ENCODE results near the gene RSL1D1. TPM values are rescaled to one million over a fixed set of nuclear protein-coding genes. Genes with fewer than 3 reads are reported as not detected.

Gene RSL1D1
- total RNA-seq, 4 donors from 2014 or later, result 152 to 209 (median 174) TPM

GRCh38 chr16:11784038-11784369 lies 67.3 kb downstream of the RSL1D1 start:
- TF ChIP-seq CTCF (IDR thresholded peaks at IDR 0.05) (no peak), EP300 (IDR thresholded peaks at IDR 0.05) (no peak), POLR2A (IDR thresholded peaks at IDR 0.05) (no peak), POLR2AphosphoS5 (IDR thresholded peaks at IDR 0.05) (no peak)
- Histone ChIP-seq H3K36me3 (no peaks in the 10 kb centered on the region), H3K27ac (peak overlapping the region; percentile 69), H3K4me1 (peaks cover 31% of the 10 kb centered on the region), H3K27me3 (no peaks in the 10 kb centered on the region), H3K4me3 (no peak overlapping the region), H3K9me3 (no peaks in the 10 kb centered on the region)
- DNase-seq (ENCODE audit: low spot score in 2 of 2), result no peak

Other genes with a start within 250 kb of the RSL1D1 start
- 10 to 100 TPM; 17.0 to 32.7 (median 24.6) TPM for gene SNN, start 183.1 kb downstream of the RSL1D1 start, total RNA-seq
- 10 to 100 TPM; 31.0 to 42.2 (median 35.1) TPM for gene TXNDC11, start 108.7 kb downstream of the RSL1D1 start, total RNA-seq
- gene ZC3H7A, start 54.3 kb downstream of the RSL1D1 start, total RNA-seq, result 10 to 100 TPM; 32.7 to 65.8 (median 41.9) TPM
- gene GSPT1, start 64.4 kb upstream of the RSL1D1 start, total RNA-seq, result 10 to 100 TPM; 52.8 to 71.1 (median 62.2) TPM
- 10 to 100 TPM; 10.4 to 59.9 (median 12.4) TPM for gene NPIPB2, start 90.5 kb upstream of the RSL1D1 start, total RNA-seq
- gene TNFRSF17, start 113.7 kb upstream of the RSL1D1 start, total RNA-seq, result not detected
- 10 to 100 TPM; 19.5 to 52.9 (median 39.9) TPM for gene SNX29, start 125.2 kb upstream of the RSL1D1 start, total RNA-seq

Data from suprapubic skin (tissue), 4 donors.